GM12873 (cell line): ENCODE results near the gene MRPL51.

Source experiments
- CTCF ChIP-seq: IDR thresholded peaks from 2 replicates; pipeline ENCODE4 v1.5.1; 2012; ENCODE audit warnings: low read depth, mild to moderate bottlenecking, moderate library complexity, low read length, control low read depth; ENCODE audit not compliant: insufficient read depth; ENCODE audit errors: missing control alignments

MRPL51 gene

GRCh38 chr12:6463858-6464257 lies 29.2 kb downstream of the MRPL51 start:
- TF ChIP-seq CTCF, result no peak

GRCh38 chr12:6463216-6463615 lies 29.8 kb downstream of the MRPL51 start:
- TF ChIP-seq CTCF, result no peak

- no peak for TF ChIP-seq CTCF
Measured at GRCh38 chr12:6462234-6462995, 30.6 kb downstream of the MRPL51 start.

GRCh38 chr12:6461401-6462233 lies 31.4 kb downstream of the MRPL51 start:
- no peak for TF ChIP-seq CTCF

GRCh38 chr12:6460751-6461371 lies 32.2 kb downstream of the MRPL51 start:
- TF ChIP-seq CTCF, result no peak

- no peak for TF ChIP-seq CTCF
Measured at GRCh38 chr12:6459004-6459337, 34.1 kb downstream of the MRPL51 start.

GRCh38 chr12:6458281-6459003 lies 34.6 kb downstream of the MRPL51 start:
- no peak for TF ChIP-seq CTCF
